Mucosa of descending colon (tissue), 3 donors: ENCODE results near the gene CBLIF. TPM values are rescaled to one million over a fixed set of nuclear protein-coding genes. Genes with fewer than 3 reads are reported as not detected.
"Not testable (repeated sequence)": the region's sequence is repeated elsewhere in the genome, so short reads cannot be mapped to it uniquely, and the experiment has no call there.

Experiments used
- ATAC-seq: fragments of 200-7000 bp; cut with Tn5 transposase; one replicate; pipeline ENCODE4 v1.9.1; 2020; ENCODE audit warnings: mild to moderate bottlenecking, moderate library complexity
- DNase-seq, 3 donors: peaks; one replicate each; pipeline ENCODE4 v3.0.0-alpha.2; 2020
- H3K36me3 ChIP-seq: fragments of 200-600 bp; one replicate; pipeline ENCODE4 v1.8.0; 2021; ENCODE audit warnings: low read depth, mild to moderate bottlenecking
- H3K4me1 ChIP-seq: fragments of 200-600 bp; one replicate; pipeline ENCODE4 v1.8.0; 2021; ENCODE audit warnings: low read depth, mild to moderate bottlenecking
- H3K4me3 ChIP-seq: fragments of 200-600 bp; one replicate; pipeline ENCODE4 v1.8.0; 2021; ENCODE audit warnings: mild to moderate bottlenecking
- H3K9me3 ChIP-seq: fragments of 200-600 bp; one replicate; pipeline ENCODE4 v1.8.0; 2021; ENCODE audit warnings: mild to moderate bottlenecking
- intact Hi-C, 2 donors: fragments of 100-400 bp; cut with DNase I in 1 of 2; cut with micrococcal nuclease in 1 of 2; formaldehyde crosslinking; loops; one replicate each; pipeline versions ENCODE4 v1.11.0 to v1.11.1; 2022; cut with DNase I, micrococcal nuclease
- total RNA-seq, 3 donors: library from RNA; stranded (reverse); fragmentation: NEBNext Ultra II Directional in 2 of 3; extraction: Animal tissue kit (Norgen Biotek cat#: 25700) in 2 of 3; gene quantifications; one replicate each; pipeline versions ENCODE4 v1.2.1 to v1.2.4, GENCODE V29; 2021 to 2023
- TF ChIP-seq, protein P1 (sequence below): fragments of 200-600 bp; IDR thresholded peaks from one replicate; pipeline ENCODE4 v1.8.0; 2022; ENCODE audit warnings: antibody characterized with exemption, mild to moderate bottlenecking
- donor health status: DM: no; HTN: no; CAD: no; lungs with moderate emphysema.
- donor health status: DM: no; HTN: no; CAD: no.
- donor health status: DM: no; HTN: yes; CAD: no.

CBLIF gene
- total RNA-seq, 3 donors from 2014 or later: 0.49 to 0.63 TPM; not detected in 1

DNA sequence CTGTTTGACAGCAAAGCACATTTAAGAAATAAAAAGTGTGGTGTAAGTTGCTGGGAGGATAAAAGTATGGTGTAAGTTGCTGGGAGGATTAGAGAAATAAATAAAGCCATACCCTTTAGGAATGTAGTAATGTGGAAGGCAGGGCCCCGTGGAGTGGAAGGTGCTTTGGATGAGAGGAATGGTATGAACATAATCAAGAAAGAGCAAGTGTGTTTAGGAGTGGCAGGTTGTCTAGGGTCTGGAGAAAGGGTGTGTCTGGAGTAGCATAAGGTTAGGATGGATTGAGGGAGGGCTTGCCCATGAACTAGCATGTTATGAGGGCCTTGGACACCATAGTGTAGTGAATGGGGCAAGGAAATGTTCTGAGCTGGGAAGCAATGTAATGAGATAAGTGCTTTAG, 52.8 kb downstream of the CBLIF start:
- H3K4me3 ChIP-seq: no peak overlapping the region
- H3K4me1 ChIP-seq: peaks cover 1% of the 10 kb centered on the region
- H3K36me3 ChIP-seq: no peaks in the 10 kb centered on the region
- TF ChIP-seq, protein P1, sequence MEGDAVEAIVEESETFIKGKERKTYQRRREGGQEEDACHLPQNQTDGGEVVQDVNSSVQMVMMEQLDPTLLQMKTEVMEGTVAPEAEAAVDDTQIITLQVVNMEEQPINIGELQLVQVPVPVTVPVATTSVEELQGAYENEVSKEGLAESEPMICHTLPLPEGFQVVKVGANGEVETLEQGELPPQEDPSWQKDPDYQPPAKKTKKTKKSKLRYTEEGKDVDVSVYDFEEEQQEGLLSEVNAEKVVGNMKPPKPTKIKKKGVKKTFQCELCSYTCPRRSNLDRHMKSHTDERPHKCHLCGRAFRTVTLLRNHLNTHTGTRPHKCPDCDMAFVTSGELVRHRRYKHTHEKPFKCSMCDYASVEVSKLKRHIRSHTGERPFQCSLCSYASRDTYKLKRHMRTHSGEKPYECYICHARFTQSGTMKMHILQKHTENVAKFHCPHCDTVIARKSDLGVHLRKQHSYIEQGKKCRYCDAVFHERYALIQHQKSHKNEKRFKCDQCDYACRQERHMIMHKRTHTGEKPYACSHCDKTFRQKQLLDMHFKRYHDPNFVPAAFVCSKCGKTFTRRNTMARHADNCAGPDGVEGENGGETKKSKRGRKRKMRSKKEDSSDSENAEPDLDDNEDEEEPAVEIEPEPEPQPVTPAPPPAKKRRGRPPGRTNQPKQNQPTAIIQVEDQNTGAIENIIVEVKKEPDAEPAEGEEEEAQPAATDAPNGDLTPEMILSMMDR: no peak
- H3K9me3 ChIP-seq: no peaks in the 10 kb centered on the region
- DNase-seq: no peak
- intact Hi-C loops: no loop called here
- no peak for ATAC-seq

DNA sequence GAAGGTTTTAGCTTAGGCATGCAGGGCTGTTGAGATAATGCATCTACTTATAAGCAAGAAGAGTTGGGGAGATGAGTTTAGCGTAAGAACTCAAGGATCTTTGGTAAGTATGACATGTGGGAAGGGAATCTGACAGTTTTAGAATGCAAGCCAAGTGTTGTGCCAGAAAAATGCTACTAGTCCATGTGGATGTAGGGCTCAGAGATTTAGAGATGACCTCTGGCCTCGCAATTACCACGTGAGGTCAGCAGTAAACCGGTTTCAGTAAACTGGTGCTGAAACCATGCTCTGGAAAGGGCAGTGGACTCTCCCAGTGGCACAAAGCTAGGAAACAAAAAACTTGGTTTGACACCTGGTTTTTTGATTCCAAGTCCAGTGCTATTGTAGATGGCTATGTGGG, 53.7 kb downstream of the CBLIF start:
- no peaks in the 10 kb centered on the region for H3K36me3 ChIP-seq
- H3K9me3 ChIP-seq: no peaks in the 10 kb centered on the region
- peaks cover 8% of the 10 kb centered on the region for H3K4me1 ChIP-seq
- ATAC-seq: no peak
- DNase-seq: no peak
- TF ChIP-seq, protein P1: no peak
- intact Hi-C loops: no loop called here
- no peak overlapping the region for H3K4me3 ChIP-seq

DNA sequence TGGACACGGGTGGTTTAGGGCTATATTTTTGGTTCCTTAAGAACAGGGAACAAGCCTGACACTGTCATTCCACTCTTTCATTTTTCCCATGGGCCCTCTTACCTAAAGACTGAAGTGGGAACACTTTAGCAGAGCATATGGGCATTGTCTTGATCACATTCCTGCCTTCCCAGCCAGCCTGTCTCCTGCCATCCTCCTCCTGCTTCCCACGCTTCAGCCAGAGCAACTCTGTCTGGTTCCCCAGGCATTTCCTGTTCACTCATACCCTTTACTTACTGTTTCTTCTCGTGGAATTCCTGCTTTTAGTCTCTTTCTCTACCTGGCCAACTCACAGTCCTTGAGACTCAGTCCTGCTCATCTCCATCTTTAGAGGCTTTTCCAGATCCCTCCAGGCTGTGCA, 57.5 kb downstream of the CBLIF start:
- Histone ChIP-seq H3K9me3 (no peaks in the 10 kb centered on the region), H3K36me3 (no peaks in the 10 kb centered on the region), H3K4me3 (no peak overlapping the region), H3K4me1 (peaks cover 19% of the 10 kb centered on the region)
- TF ChIP-seq, protein P1: no peak
- ATAC-seq (no peak), DNase-seq (no peak)
- intact Hi-C loops: no loop called here

DNA sequence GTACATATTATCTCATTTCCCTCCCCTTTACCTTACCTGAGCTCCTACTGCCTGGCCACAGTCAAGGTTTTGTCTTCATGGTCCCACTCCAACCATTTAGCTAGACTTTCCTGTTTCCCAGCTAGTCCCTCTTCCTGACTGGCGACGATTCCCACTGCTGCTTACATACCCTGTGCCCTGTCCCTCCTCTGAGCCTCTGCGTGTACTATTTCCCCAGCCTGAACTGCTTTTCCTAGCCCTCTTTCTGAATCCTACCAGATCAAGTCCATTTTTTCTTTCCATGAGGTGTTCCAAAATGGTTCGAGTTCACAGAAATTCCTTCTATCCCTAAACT, 58.1 kb downstream of the CBLIF start:
- Histone ChIP-seq H3K36me3 (no peaks in the 10 kb centered on the region), H3K4me3 (no peak overlapping the region), H3K4me1 (peaks cover 19% of the 10 kb centered on the region), H3K9me3 (no peaks in the 10 kb centered on the region)
- DNase-seq: no peak
- ATAC-seq: no peak
- intact Hi-C loops: no loop called here
- TF ChIP-seq, protein P1: no peak

DNA sequence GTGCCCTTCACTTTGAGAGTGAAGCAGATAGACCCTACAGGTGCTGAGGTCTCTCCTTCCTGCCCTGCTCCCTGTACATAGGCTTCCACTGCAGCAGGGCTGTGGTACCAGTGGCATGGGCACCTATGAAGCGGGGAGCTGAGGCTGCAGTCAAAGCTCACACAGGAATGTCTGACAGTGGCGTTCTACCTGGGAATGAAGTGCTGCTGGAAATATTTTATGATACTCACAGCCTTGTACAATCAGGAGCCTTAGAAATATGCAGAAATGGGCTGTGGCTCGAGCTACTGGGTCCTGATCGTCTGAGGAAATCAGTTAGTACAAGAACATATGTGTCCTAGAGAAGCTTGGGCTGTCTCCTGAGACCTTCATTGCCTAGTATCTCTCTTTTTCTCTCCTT, 59.5 kb downstream of the CBLIF start:
- ATAC-seq: no peak
- DNase-seq: no peak
- Histone ChIP-seq H3K4me1 (peaks cover 19% of the 10 kb centered on the region), H3K36me3 (no peaks in the 10 kb centered on the region), H3K4me3 (no peak overlapping the region), H3K9me3 (no peaks in the 10 kb centered on the region)
- TF ChIP-seq, protein P1: no peak
- intact Hi-C loops: no loop called here

DNA sequence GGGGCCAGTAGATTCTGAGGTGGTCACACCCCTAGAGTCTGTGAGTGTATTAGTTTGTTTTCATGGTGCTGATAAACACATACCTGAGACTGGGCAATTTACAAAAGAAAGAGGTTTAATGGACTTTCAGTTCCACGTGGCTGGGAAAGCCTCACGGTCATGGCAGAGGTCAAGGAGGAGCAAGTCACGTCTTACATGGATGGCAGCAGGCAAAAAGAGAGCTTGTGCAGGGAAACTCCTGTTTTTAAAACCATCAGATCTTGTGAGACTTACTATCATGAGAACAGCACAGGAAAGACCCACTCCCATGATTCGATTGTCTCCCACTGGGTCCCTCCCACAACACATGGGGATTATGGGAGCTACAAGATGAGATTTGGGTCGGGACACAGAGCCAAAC, 60.9 kb downstream of the CBLIF start:
- H3K4me3 ChIP-seq, ATAC-seq, H3K36me3 ChIP-seq, DNase-seq, H3K9me3 ChIP-seq, intact Hi-C loops: not testable (repeated sequence)
- H3K4me1 ChIP-seq: peaks cover 19% of the 10 kb centered on the region
